T47D (cell line): ENCODE data around the gene SORL1.

Experiments
- DNase-seq, 2 experiments: peaks; one replicate each; pipeline versions ENCODE4 v3.0.0 to v3.0.0-alpha.2; 2011 to 2012; ENCODE audit warnings: low read depth in 1 of 2, low spot score in 1 of 2
- JUND ChIP-seq: IDR thresholded peaks from 2 replicates; pipeline ENCODE4 v1.6.1; 2012; ENCODE audit warnings: low read depth
- in situ Hi-C: cut with HindIII; loops from 2 replicates; pipeline ENCODE4 v1.10.0; 2016; ENCODE audit warnings: low sequenced_read_pairs, low pct_unique_long_range_greater_than_20kb

The SORL1 gene

DNA sequence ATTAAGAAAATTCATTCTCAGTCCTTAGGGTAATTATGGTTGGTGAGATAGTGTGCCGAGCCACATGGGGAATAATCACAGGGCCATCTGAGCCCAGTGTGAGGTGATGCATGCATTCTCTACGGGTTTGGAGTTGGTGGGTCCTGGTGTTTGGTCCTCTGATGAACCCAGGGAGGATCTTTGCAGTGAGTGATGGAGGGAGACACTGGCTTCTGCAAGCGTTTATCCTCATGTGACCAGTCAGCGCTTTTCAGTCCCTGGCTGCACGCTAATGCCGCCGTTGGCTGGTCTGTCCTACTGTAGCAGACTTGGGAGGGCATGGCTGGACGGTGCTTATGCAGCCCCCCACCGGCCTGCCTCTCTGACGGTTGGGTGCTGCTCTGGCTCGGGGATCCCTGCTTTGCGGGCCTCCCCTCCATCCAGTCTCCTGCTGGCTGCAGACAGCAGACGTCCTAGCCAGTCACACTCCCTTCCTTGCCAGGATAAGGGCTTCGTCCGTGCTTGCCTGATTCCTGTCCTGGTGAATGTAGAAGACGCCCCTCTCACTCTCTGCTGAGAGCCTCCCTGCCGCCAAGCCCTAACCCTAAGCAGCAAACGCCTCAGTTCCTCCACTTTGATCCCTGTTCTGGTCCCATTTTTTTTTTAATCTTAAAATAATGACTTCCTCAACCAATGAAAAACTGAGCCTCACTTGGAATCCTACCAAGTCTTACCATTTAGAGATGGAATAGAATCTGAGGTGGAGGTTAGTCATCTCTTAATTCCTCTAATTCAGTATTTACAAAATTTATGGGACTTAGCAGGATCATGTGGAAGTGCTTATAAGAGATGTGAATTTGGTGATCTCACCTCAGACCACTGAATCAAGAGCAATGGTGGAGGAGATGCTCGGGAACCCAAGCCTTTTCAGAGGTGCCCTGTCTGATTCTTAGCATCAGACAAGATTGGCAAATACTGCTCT is 144.4 kb downstream of the SORL1 start:
- no peak for TF ChIP-seq JUND
- in situ Hi-C loops: no loop called here
- DNase-seq: no peak

GRCh38 chr11:121603316-121603715 is 151.2 kb downstream of the SORL1 start:
- no peak for DNase-seq
- no peak for TF ChIP-seq JUND
- in situ Hi-C loops: no loop called here

GRCh38 chr11:121604152-121604551 is 152.0 kb downstream of the SORL1 start:
- DNase-seq: no peak
- in situ Hi-C loops: no loop called here
- no peak for TF ChIP-seq JUND

DNA sequence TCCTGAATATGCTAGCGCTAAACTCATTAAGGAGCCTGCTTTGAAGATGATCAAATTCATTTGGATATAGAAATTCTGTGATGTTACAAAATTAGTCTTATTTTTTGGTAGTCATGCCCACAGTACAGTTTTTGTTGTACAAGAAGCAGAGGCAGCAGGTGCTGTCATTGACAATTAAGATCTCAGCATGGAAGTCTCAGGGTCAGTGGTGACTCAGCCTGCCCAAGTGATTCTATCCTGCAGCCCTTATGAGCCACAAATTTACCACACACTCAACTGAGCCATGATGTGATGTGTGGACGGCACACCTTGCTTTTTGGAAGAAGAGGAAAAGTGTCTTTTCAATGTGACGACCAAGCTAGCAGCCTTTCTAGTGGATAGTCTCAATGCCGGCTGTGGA is 154.2 kb downstream of the SORL1 start:
- in situ Hi-C loops: no loop called here
- no peak for TF ChIP-seq JUND
- DNase-seq: no peak

GRCh38 chr11:121607341-121607740 is 155.2 kb downstream of the SORL1 start:
- TF ChIP-seq JUND: no peak
- in situ Hi-C loops: no loop called here
- no peak for DNase-seq

- in situ Hi-C loops: no loop called here
- no peak for DNase-seq
- no peak for TF ChIP-seq JUND
Observed at GRCh38 chr11:121608545-121609098, 156.5 kb downstream of the SORL1 start.

GRCh38 chr11:121610706-121611105 is 158.6 kb downstream of the SORL1 start:
- no peak for TF ChIP-seq JUND
- DNase-seq: no peak
- in situ Hi-C loops: no loop called here

DNA sequence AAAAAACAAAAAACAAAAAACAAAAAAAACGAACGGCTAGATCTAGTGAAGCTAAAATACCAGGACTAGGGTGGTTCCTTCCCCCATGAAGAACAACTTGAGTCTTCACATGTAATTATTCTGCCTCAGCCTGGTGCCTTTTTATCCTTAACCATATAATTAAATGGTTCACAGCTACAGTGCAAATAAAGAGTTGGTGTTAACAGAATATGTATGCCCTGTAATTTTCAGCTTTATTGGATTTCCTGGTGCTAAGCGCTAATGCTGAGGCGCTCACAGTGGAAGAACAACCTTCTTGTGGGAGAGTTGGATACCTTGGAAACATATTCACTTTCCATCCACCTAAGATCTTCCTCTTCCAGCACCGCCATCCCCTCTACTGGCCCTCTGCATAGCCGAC is 159.1 kb downstream of the SORL1 start:
- DNase-seq: no peak

DNA sequence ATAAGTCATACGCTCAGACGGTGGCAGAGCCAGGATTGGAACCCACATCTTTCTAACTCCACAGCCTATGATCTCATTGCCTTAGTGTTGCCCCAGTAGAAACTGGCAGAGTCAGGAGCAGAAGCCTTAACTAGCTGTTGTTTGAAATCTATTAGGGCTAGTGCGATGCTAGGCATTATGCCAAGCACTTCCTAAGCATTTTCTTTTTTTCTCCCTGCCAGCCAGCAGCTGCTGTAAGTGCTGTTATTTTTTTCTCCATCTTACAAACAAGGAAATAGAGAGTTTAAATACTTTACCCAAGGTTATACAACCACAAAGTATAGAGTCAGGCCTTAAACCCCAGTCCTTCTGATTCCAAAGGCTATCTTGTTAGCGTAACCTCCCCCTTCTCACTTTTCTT is 161.6 kb downstream of the SORL1 start:
- in situ Hi-C loops: no loop called here
- DNase-seq: no peak
- TF ChIP-seq JUND: no peak

More for the DNA sequence above, 159.1 kb downstream of the SORL1 start:
- no peak for TF ChIP-seq JUND
- in situ Hi-C loops: no loop called here

DNA sequence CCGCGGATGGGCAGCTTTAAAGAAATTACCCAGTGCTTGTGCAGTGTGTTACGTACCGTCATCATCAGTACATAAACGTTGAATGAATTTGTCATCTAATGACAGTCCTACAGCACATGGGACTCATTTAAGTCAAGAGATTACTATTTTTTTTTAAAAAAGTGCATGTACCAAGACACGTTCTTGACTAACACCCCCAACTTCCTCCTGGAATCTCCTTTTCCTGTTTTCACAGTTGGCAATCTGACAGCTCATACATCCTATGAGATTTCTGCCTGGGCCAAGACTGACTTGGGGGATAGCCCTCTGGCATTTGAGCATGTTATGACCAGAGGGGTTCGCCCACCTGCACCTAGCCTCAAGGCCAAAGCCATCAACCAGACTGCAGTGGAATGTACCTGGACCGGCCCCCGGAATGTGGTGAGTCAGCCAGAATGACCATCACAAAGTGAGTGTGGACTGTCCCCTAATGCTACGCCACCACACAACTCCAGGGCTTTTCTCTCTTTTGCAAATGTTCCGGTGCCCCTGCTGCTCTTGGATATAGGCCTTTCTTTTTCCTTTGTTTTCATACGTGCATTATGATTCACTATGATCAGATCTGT is 162.6 kb downstream of the SORL1 start:
- no peak for DNase-seq
- TF ChIP-seq JUND: no peak
- in situ Hi-C loops: no loop called here

- in situ Hi-C loops: no loop called here
- no peak for TF ChIP-seq JUND
- no peak for DNase-seq
Observed at GRCh38 chr11:121615501-121615900, 163.4 kb downstream of the SORL1 start.

- TF ChIP-seq JUND: no peak
- in situ Hi-C loops: no loop called here
Observed at GRCh38 chr11:121618516-121618915, 166.4 kb downstream of the SORL1 start.

More at GRCh38 chr11:121618516-121618915, 166.4 kb downstream of the SORL1 start:
- DNase-seq: no peak
